HepG2 (cell line): ENCODE measurements around the gene CIITA. TPM values are rescaled to one million over a fixed set of nuclear protein-coding genes. Genes with fewer than 3 reads are reported as not detected.

Experiments
- ADNP ChIP-seq: sonication (generic); formaldehyde crosslinking; IDR thresholded peaks from 2 replicates; pipeline ENCODE4 v1.4.0; 2020; ENCODE audit warnings: missing genetic modification reagents
- ASH2L ChIP-seq: fragments of 300-600, 200-600 bp; sonication (generic); IDR thresholded peaks from 2 replicates; pipeline ENCODE4 v1.7.0; 2017; ENCODE audit warnings: low read depth, mild to moderate bottlenecking, moderate library complexity, mixed read lengths, low read length; ENCODE audit not compliant: insufficient read length
- EP300 ChIP-seq, 3 experiments: sonication (generic) in 1 of 3; formaldehyde crosslinking in 1 of 3; IDR thresholded peaks; 2 replicates each; pipeline versions ENCODE4 v1.5.1 to v1.6.1; 2011 to 2020; ENCODE audit warnings: low read depth in 2 of 3, low read length in 2 of 3, borderline replicate concordance in 1 of 3, improper control_type of control experiment in 1 of 3, mild to moderate bottlenecking in 1 of 3, missing genetic modification reagents in 1 of 3, moderate library complexity in 1 of 3
- FOXP1 ChIP-seq, 2 experiments: fragments of 450-650 bp in 1 of 2; IDR thresholded peaks; 2 replicates each; pipeline ENCODE4 v1.6.1; 2017 to 2018; ENCODE audit warnings: antibody characterized with exemption in 1 of 2
- GTF3A ChIP-seq: sonication (generic); formaldehyde crosslinking; conservative IDR thresholded peaks from 2 replicates; pipeline ENCODE4 v1.4.0; 2020; ENCODE audit warnings: mild to moderate bottlenecking, missing genetic modification reagents
- HMGXB4 ChIP-seq, 2 experiments: sonication (generic) in 1 of 2; formaldehyde crosslinking in 1 of 2; IDR thresholded peaks; 2 replicates each; pipeline versions ENCODE4 v1.4.0 to v1.6.1; 2018 to 2020; ENCODE audit warnings: missing genetic modification reagents in 2 of 2, borderline replicate concordance in 1 of 2, low read depth in 1 of 2, mild to moderate bottlenecking in 1 of 2, missing biosample characterization in 1 of 2
- KDM4B ChIP-seq: sonication (generic); formaldehyde crosslinking; IDR thresholded peaks from 2 replicates; pipeline ENCODE4 v1.4.0; 2020; ENCODE audit warnings: missing genetic modification reagents
- NFATC3 ChIP-seq: sonication (generic); formaldehyde crosslinking; IDR thresholded peaks from 2 replicates; pipeline ENCODE4 v1.5.1; 2020; ENCODE audit warnings: mild to moderate bottlenecking, missing genetic modification reagents
- NR2F1 ChIP-seq, 2 experiments: fragments of 450-650 bp in 1 of 2; formaldehyde crosslinking in 1 of 2; IDR thresholded peaks; 2 replicates each; pipeline versions ENCODE4 v1.5.0 to v1.6.1; 2016 to 2020; ENCODE audit warnings: mild to moderate bottlenecking in 1 of 2, missing compliant biosample characterization in 1 of 2, missing genetic modification reagents in 1 of 2, moderate library complexity in 1 of 2
- PCBP1 ChIP-seq: fragments of 200-400 bp; formaldehyde crosslinking; IDR thresholded peaks from 2 replicates; pipeline ENCODE4 v1.6.1; 2017; ENCODE audit warnings: mild to moderate bottlenecking, low read depth, low read length, borderline replicate concordance
- POLR2A ChIP-seq, 2 experiments: IDR thresholded peaks; 2 replicates each; pipeline ENCODE4 v1.6.1; 2011; ENCODE audit warnings: low read depth in 2 of 2, low read length in 2 of 2, mild to moderate bottlenecking in 1 of 2, moderate library complexity in 1 of 2; ENCODE audit not compliant: insufficient read depth in 1 of 2
- RAD21 ChIP-seq: fragments of 450-650 bp; formaldehyde crosslinking; IDR thresholded peaks from 2 replicates; pipeline ENCODE4 v1.5.0; 2020; ENCODE audit warnings: mild to moderate bottlenecking
- RBM22 ChIP-seq: fragments of 200-400 bp; formaldehyde crosslinking; optimal IDR thresholded peaks from 2 replicates; pipeline ENCODE3; 2017; ENCODE audit warnings: mild to moderate bottlenecking, low read length, moderate library complexity
- RCOR2 ChIP-seq: IDR thresholded peaks from 2 replicates; pipeline ENCODE4 v1.6.1; 2016; ENCODE audit warnings: missing biosample characterization, missing genetic modification reagents
- TGIF2 ChIP-seq: IDR thresholded peaks from 2 replicates; pipeline ENCODE4 v1.6.1; 2016; ENCODE audit warnings: control low read depth, missing compliant biosample characterization
- THAP11 ChIP-seq: IDR thresholded peaks from 2 replicates; pipeline ENCODE4 v1.6.1; 2016; ENCODE audit warnings: missing biosample characterization, missing genetic modification reagents
- TRIM22 ChIP-seq: fragments of 450-650 bp; IDR thresholded peaks from 2 replicates; pipeline ENCODE4 v1.6.1; 2017
- ZBTB7B ChIP-seq: sonication (generic); formaldehyde crosslinking; IDR thresholded peaks from 2 replicates; pipeline ENCODE4 v1.4.0; 2020; ENCODE audit warnings: missing genetic modification reagents
- ZNF33B ChIP-seq: sonication (generic); formaldehyde crosslinking; IDR thresholded peaks from 2 replicates; pipeline ENCODE4 v1.5.1; 2020; ENCODE audit warnings: mild to moderate bottlenecking, missing genetic modification reagents
- ZNF605 ChIP-seq: sonication (generic); formaldehyde crosslinking; IDR thresholded peaks from 2 replicates; pipeline ENCODE4 v1.8.0; 2022; ENCODE audit warnings: mild to moderate bottlenecking, missing genetic modification reagents
- ZNF687 ChIP-seq: sonication (generic); formaldehyde crosslinking; IDR thresholded peaks from 2 replicates; pipeline ENCODE4 v1.5.1; 2020; ENCODE audit warnings: mild to moderate bottlenecking, missing genetic modification reagents, moderate library complexity
- ZNF713 ChIP-seq: sonication (generic); formaldehyde crosslinking; IDR thresholded peaks from 2 replicates; pipeline ENCODE4 v1.4.0; 2020; ENCODE audit warnings: mild to moderate bottlenecking, missing genetic modification reagents
- ZNF768 ChIP-seq: sonication (generic); formaldehyde crosslinking; IDR thresholded peaks from 2 replicates; pipeline ENCODE4 v1.4.0; 2020; ENCODE audit warnings: missing genetic modification reagents
- ZNF891 ChIP-seq: sonication (generic); formaldehyde crosslinking; IDR thresholded peaks from 2 replicates; pipeline ENCODE4 v1.5.0; 2020; ENCODE audit warnings: mild to moderate bottlenecking, missing genetic modification reagents
- polyA plus RNA-seq, 8 experiments: library from polyadenylated mRNA; depleted of rRNA in 3 of 8; stranded (reverse) in 7 of 8; unstranded in 1 of 8; fragments of >200 nt; fragmentation: Illumina TruSeq in 4 of 8; extraction: Trizol in 4 of 8; gene quantifications; 2 replicates each; pipeline versions ENCODE4 v1.2.1 to v1.2.3, GENCODE V29; 2011 to 2016; ENCODE audit warnings: low read depth in 4 of 8, missing spikeins in 1 of 8, mixed read lengths in 1 of 8; ENCODE audit not compliant: insufficient read depth in 1 of 8
- total RNA-seq, 5 experiments: library from RNA; depleted of rRNA; stranded (reverse); fragments of >200 nt; fragmentation: Illumina TruSeq; extraction: Trizol; gene quantifications; 2 replicates each; pipeline ENCODE4 v1.2.3, GENCODE V29; 2016; ENCODE audit warnings: low read depth in 1 of 5

CIITA gene
- total and polyA plus RNA-seq, 2 of the 13 experiments (the other 11 are each of a cell fraction or from before 2014, with no cell fraction given) = 0.08 to 0.09 TPM

GRCh38 chr16:10870137-10870776 lies 6.7 kb upstream of the CIITA start (continued):
- TF ChIP-seq ZNF768 (CRISPR knock-in tag) (no peak), THAP11 (0 out of 2 replicates have a peak, but pooled peaks have one; percentile 17), NFATC3 (CRISPR knock-in tag) (no peak), ADNP (CRISPR knock-in tag) (peak; percentile 69; the same call in 1 of the 2 replicates), EP300 (IDR thresholded peaks at IDR 0.05; ENCODE audit: low read depth in 2 of 2, low read length in 2 of 2) (peak in 1 of 2 experiments; percentile 78; a peak in 2 of 4 replicates), EP300 (CRISPR knock-in tag; IDR thresholded peaks at IDR 0.05; ENCODE audit: borderline replicate concordance) (no peak), ZNF713 (CRISPR knock-in tag) (no peak), ZBTB7B (peak; percentile 38; the same call in 1 of the 2 replicates), KDM4B (CRISPR knock-in tag) (no peak), ZNF33B (no peak), GTF3A (CRISPR knock-in tag) (no peak), RBM22 (no peak), ZNF891 (CRISPR knock-in tag) (no peak), RAD21 (CRISPR knock-in tag) (no peak), FOXP1 (IDR thresholded peaks at IDR 0.05) (no peak), FOXP1 (CRISPR knock-in tag; IDR thresholded peaks at IDR 0.05) (peak; percentile 88), RCOR2 (CRISPR knock-in tag) (0 out of 2 replicates have a peak, but pooled peaks have one; percentile 18), PCBP1 (no peak), TGIF2 (CRISPR knock-in tag) (no peak), ASH2L (peak; percentile 41), POLR2A (IDR thresholded peaks at IDR 0.05; ENCODE audit: insufficient read depth in 1 of 2, low read depth in 2 of 2, low read length in 2 of 2) (no peak), ZNF605 (CRISPR knock-in tag) (no peak), HMGXB4 (CRISPR knock-in tag; IDR thresholded peaks at IDR 0.05; ENCODE audit: borderline replicate concordance in 1 of 2, low read depth in 1 of 2) (0 out of 4 replicates have a peak, but pooled peaks of 1 of the 2 experiments have one; percentile 16), TRIM22 (no peak), NR2F1 (CRISPR knock-in tag; IDR thresholded peaks at IDR 0.05) (peak in 1 of 2 experiments; percentile 53; a peak in 1 of 4 replicates), ZNF687 (CRISPR knock-in tag) (no peak)
